GM18951 (cell line): ENCODE results near the gene ITSN2.

Experiments
- POLR2A ChIP-seq: IDR thresholded peaks from 4 replicates; pipeline ENCODE4 v1.6.1; 2011; ENCODE audit warnings: mild to moderate bottlenecking; ENCODE audit not compliant: insufficient read length, insufficient read depth; ENCODE audit errors: extremely low read depth
- in situ Hi-C: fragments of 300-500 bp; cut with MboI; formaldehyde crosslinking; loops from one replicate; pipeline ENCODE4 v1.12.0; 2022; ENCODE audit warnings: low sequenced_read_pairs, mixed read lengths, inconsistent platforms; ENCODE audit not compliant: unreplicated experiment

ITSN2 gene

GRCh38 chr2:24222946-24223345 is 137.4 kb downstream of the ITSN2 start:
- TF ChIP-seq POLR2A, result no peak
- in situ Hi-C loops, result no loop called here

GRCh38 chr2:24221343-24222050 is 138.8 kb downstream of the ITSN2 start:
- in situ Hi-C loops, result no loop called here
- no peak for TF ChIP-seq POLR2A

GRCh38 chr2:24220554-24221291 is 139.6 kb downstream of the ITSN2 start:
- TF ChIP-seq POLR2A, result no peak
- in situ Hi-C loops, result no loop called here

- in situ Hi-C loops, result no loop called here
- no peak for TF ChIP-seq POLR2A
These were observed 145.5 kb downstream of the ITSN2 start for GRCh38 chr2:24214880-24215279.

GRCh38 chr2:24211408-24211807 is 148.9 kb downstream of the ITSN2 start:
- no peak for TF ChIP-seq POLR2A
- in situ Hi-C loops, result no loop called here

GRCh38 chr2:24210723-24211122 is 149.6 kb downstream of the ITSN2 start:
- no peak for TF ChIP-seq POLR2A
- in situ Hi-C loops, result no loop called here

GRCh38 chr2:24210106-24210455 is 150.3 kb downstream of the ITSN2 start:
- in situ Hi-C loops, result no loop called here
- no peak for TF ChIP-seq POLR2A

- in situ Hi-C loops, result no loop called here
- TF ChIP-seq POLR2A, result no peak
These were observed 150.8 kb downstream of the ITSN2 start for GRCh38 chr2:24209389-24210105.

- no peak for TF ChIP-seq POLR2A
- in situ Hi-C loops, result no loop called here
These were observed 151.8 kb downstream of the ITSN2 start for GRCh38 chr2:24208490-24208889.

GRCh38 chr2:24207359-24207758 is 153.0 kb downstream of the ITSN2 start:
- TF ChIP-seq POLR2A, result no peak
- in situ Hi-C loops, result no loop called here

GRCh38 chr2:24206714-24207113 is 153.6 kb downstream of the ITSN2 start:
- TF ChIP-seq POLR2A, result no peak
- in situ Hi-C loops, result no loop called here

- no peak for TF ChIP-seq POLR2A
- in situ Hi-C loops, result no loop called here
These were observed 154.1 kb downstream of the ITSN2 start for GRCh38 chr2:24206242-24206641.

GRCh38 chr2:24205131-24205530 is 155.2 kb downstream of the ITSN2 start:
- no peak for TF ChIP-seq POLR2A
- in situ Hi-C loops, result no loop called here

GRCh38 chr2:24204505-24204904 is 155.8 kb downstream of the ITSN2 start:
- in situ Hi-C loops, result no loop called here
- no peak for TF ChIP-seq POLR2A

- no peak for TF ChIP-seq POLR2A
- in situ Hi-C loops, result no loop called here
These were observed 156.6 kb downstream of the ITSN2 start for GRCh38 chr2:24203787-24204150.
